Measurements from ENCODE around the gene PPME1. TPM values are rescaled to one million over a fixed set of nuclear protein-coding genes. Genes with fewer than 3 reads are reported as not detected.

Gene PPME1
- total RNA-seq, 1 donor from 2014 or later, result 29.2 TPM

- Histone ChIP-seq H3K36me3 (no peaks in the 10 kb centered on the region), H3K27me3 (no peaks in the 10 kb centered on the region), H3K4me1 (no peaks in the 10 kb centered on the region), H3K9me3 (no peaks in the 10 kb centered on the region), H3K4me3 (no peak overlapping the region), H3K27ac (no peak overlapping the region)
- intact Hi-C loops (cut with DNase I), result no loop called here
- no peak for TF ChIP-seq POLR2AphosphoS5 (IDR thresholded peaks at IDR 0.05; ENCODE audit: insufficient read depth in 1 of 2, low read depth in 1 of 2)
- TF ChIP-seq, protein P1, sequence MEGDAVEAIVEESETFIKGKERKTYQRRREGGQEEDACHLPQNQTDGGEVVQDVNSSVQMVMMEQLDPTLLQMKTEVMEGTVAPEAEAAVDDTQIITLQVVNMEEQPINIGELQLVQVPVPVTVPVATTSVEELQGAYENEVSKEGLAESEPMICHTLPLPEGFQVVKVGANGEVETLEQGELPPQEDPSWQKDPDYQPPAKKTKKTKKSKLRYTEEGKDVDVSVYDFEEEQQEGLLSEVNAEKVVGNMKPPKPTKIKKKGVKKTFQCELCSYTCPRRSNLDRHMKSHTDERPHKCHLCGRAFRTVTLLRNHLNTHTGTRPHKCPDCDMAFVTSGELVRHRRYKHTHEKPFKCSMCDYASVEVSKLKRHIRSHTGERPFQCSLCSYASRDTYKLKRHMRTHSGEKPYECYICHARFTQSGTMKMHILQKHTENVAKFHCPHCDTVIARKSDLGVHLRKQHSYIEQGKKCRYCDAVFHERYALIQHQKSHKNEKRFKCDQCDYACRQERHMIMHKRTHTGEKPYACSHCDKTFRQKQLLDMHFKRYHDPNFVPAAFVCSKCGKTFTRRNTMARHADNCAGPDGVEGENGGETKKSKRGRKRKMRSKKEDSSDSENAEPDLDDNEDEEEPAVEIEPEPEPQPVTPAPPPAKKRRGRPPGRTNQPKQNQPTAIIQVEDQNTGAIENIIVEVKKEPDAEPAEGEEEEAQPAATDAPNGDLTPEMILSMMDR (IDR thresholded peaks at IDR 0.05), result no peak
- TF ChIP-seq POLR2A (IDR thresholded peaks at IDR 0.05), result no peak
- no peak for DNase-seq (ENCODE audit: extremely low spot score in 2 of 2)
Observed at GRCh38 chr11:74268456-74268855, 97.4 kb downstream of the PPME1 start.

GRCh38 chr11:74269161-74269811, 98.2 kb downstream of the PPME1 start:
- H3K27me3 ChIP-seq, result no peaks in the 10 kb centered on the region
- no peak overlapping the region for H3K4me3 ChIP-seq
- H3K36me3 ChIP-seq, result no peaks in the 10 kb centered on the region
- intact Hi-C loops (cut with DNase I), result no loop called here
- no peaks in the 10 kb centered on the region for H3K4me1 ChIP-seq
- no peak overlapping the region for H3K27ac ChIP-seq
- no peaks in the 10 kb centered on the region for H3K9me3 ChIP-seq
- peak in 1 of 2 donors; percentile 54 for DNase-seq (ENCODE audit: extremely low spot score in 2 of 2)
- TF ChIP-seq, protein P1 (IDR thresholded peaks at IDR 0.05), result no peak
- TF ChIP-seq POLR2A (IDR thresholded peaks at IDR 0.05), result no peak
- no peak for TF ChIP-seq POLR2AphosphoS5 (IDR thresholded peaks at IDR 0.05; ENCODE audit: insufficient read depth in 1 of 2, low read depth in 1 of 2)

GRCh38 chr11:74272276-74272675, 101.2 kb downstream of the PPME1 start:
- Histone ChIP-seq H3K27ac (no peak overlapping the region), H3K36me3 (no peaks in the 10 kb centered on the region), H3K27me3 (no peaks in the 10 kb centered on the region), H3K9me3 (no peaks in the 10 kb centered on the region), H3K4me1 (no peaks in the 10 kb centered on the region), H3K4me3 (no peak overlapping the region)
- DNase-seq (ENCODE audit: extremely low spot score in 2 of 2), result no peak
- TF ChIP-seq POLR2AphosphoS5 (IDR thresholded peaks at IDR 0.05; ENCODE audit: insufficient read depth in 1 of 2, low read depth in 1 of 2) (no peak), POLR2A (IDR thresholded peaks at IDR 0.05) (no peak)
- intact Hi-C loops (cut with DNase I), result no loop called here

- no peaks in the 10 kb centered on the region for H3K36me3 ChIP-seq
- TF ChIP-seq, protein P1 (IDR thresholded peaks at IDR 0.05), result no peak
- H3K27me3 ChIP-seq, result no peaks in the 10 kb centered on the region
- no peak for DNase-seq (ENCODE audit: extremely low spot score in 2 of 2)
- H3K4me1 ChIP-seq, result peaks cover 9% of the 10 kb centered on the region
- no peak overlapping the region for H3K27ac ChIP-seq
- intact Hi-C loops (cut with DNase I), result no loop called here
- H3K4me3 ChIP-seq, result no peak overlapping the region
- no peaks in the 10 kb centered on the region for H3K9me3 ChIP-seq
Observed at GRCh38 chr11:74276581-74276980, 105.5 kb downstream of the PPME1 start.

DNA sequence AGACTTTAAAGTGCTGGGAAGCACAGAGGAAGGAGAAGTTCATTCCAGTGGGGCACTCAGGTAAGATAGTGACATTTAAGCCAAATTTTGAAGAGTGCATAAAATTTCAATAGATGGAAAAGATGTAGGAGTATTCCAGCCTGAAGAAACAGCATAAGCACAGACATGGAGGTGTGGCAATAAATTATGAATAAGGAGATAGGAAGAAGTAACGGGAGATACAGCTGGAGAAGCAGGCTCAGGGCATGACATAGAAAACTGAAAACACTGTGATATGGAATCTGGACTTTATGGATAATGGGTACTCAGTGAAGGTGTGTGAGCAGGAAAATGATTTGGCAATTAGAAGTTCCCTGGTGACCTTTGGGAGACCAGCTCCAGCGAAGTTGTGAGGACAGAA, 107.0 kb downstream of the PPME1 start:
- no peak for DNase-seq (ENCODE audit: extremely low spot score in 2 of 2)
- Histone ChIP-seq H3K4me3 (no peak overlapping the region), H3K9me3 (no peaks in the 10 kb centered on the region), H3K27ac (peak overlapping the region; percentile 74), H3K36me3 (no peaks in the 10 kb centered on the region), H3K4me1 (peaks cover 9% of the 10 kb centered on the region), H3K27me3 (no peaks in the 10 kb centered on the region)
- intact Hi-C loops (cut with DNase I), result no loop called here
- TF ChIP-seq POLR2A (IDR thresholded peaks at IDR 0.05) (no peak), POLR2AphosphoS5 (IDR thresholded peaks at IDR 0.05; ENCODE audit: insufficient read depth in 1 of 2, low read depth in 1 of 2) (no peak)
- TF ChIP-seq, protein P1 (IDR thresholded peaks at IDR 0.05), result no peak

Data from vagina (tissue), 2 donors.